HG03103 (cell line): ENCODE results near the gene WNT4.

Experiments
- ATAC-seq: cut with Tn5 transposase; IDR thresholded peaks from one replicate; pipeline ENCODE4 v1.9.1; 2021; ENCODE audit warnings: low read depth; ENCODE audit not compliant: unreplicated experiment

Gene WNT4

DNA sequence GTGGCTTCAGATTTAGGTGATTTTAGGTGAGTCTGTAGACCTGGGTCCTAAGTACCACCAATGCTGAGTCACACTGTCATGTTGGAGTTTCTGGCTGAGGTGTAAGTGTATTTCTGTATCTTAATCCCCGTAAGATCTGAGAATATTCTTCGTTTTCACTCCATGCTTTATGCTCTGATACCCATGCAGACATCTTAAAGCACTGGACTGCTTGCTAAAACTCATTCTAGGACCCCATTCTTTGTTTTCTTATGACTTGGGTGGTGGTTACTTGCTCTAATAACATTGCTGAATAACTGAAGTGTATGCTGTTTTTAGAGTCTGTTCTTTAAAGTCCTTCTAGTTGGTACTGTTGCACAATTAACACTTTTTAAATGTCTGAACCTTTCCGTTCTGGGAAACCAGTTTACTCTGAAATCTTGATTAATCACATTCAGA lies 53.7 kb downstream of the WNT4 start:
- no peak for ATAC-seq

DNA sequence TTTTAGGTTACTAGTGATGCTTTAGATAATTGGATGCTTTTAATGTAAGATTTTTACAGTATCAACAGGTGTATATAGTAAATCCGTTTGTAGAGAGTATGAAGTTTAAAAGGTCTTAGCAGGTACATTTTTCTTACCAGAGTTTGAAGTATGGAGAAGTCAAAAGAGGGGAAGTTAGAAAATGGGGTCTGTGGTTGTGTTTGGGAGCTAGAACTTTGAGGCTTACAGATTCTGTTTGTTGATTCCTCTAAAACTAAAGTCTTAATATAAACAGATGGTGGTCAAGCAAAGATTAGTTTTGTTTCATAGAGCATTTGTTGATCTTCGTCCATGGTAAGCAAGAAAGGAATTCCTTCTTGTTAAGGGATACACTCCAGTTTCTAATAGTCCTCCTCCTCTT lies 54.6 kb downstream of the WNT4 start:
- ATAC-seq, result no peak

DNA sequence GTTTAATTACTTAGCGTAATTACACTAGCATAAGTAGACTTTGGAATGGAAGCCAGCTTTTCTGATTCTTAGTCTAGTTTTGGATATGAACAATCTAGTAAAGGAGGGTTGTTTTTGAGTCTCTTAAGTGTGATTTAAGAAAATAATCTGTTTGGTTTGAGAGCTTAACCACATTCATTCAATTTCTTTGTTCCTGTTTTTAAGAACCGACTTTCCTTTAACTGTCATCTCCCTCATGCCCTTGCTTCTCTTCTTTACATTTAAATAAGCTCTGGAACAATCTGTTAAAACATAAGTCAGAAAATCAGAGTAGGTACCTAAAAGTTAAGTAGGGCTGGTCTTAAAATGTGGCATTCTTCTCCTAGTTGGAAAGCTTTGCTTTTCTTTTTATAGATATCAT lies 62.7 kb downstream of the WNT4 start:
- ATAC-seq, result no peak

GRCh38 chr1:22078133-22078532 lies 64.8 kb downstream of the WNT4 start:
- no peak for ATAC-seq

GRCh38 chr1:22077728-22078127 lies 65.2 kb downstream of the WNT4 start:
- no peak for ATAC-seq

DNA sequence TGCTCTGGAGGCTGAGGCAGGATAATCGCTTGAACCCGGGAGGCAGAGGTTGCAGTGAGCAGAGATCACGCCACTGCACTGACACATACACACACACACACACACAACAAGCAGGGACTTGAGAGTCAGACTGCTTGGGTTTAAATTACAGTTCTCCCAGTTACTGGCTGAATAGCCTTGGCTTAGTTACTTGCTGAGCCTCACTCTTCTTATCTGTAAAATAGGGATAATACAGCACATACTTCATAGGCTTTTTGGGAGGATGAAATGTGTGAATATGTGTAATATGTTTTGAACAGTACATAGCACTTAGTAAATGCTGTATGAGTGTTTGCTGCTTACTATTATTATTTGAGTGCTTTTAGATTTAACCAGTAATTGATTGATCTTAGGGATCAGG lies 66.6 kb downstream of the WNT4 start:
- ATAC-seq, result no peak

DNA sequence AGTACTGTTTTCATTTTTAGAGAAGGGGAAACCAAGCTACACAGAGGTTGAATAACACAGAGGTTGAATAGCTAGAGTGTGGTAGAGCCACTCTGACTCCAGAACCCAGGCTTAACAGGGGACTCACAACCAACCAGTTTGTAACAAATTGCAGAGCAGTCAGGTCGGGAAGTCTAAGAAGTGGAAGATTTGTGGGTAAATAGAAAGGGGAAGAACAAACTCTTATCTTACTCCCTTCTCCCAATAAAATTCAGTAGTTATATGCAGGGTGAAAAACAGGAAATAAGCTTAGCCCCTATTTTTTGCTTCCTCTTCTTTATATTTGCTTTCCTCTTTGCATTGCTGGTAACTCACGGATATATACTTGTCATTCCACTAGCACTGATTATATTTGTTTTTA lies 67.2 kb downstream of the WNT4 start:
- no peak for ATAC-seq

- no peak for ATAC-seq
Measured at GRCh38 chr1:22074803-22075202, 68.1 kb downstream of the WNT4 start.

- ATAC-seq, result no peak
Measured at GRCh38 chr1:22071511-22071910, 71.4 kb downstream of the WNT4 start.
